Memory B cell (primary cell): ENCODE results near the gene RFC5.
"Not testable (repeated sequence)": the region's sequence is repeated elsewhere in the genome, so short reads cannot be mapped to it uniquely, and the experiment has no call there.

Source experiments
- ATAC-seq: fragments of 150-1000 bp; cut with Tn5 transposase; 2 replicates; pipeline ENCODE4 v1.10.0; 2021; ENCODE audit warnings: low read depth, mild to moderate bottlenecking, moderate library complexity
- DNase-seq, 2 donors: peaks; one replicate each; pipeline ENCODE4 v3.0.0; 2022; ENCODE audit warnings: low spot score in 2 of 2
- H3K27ac Mint-ChIP-seq: one replicate; pipeline ENCODE4 v1.8.0; 2022; ENCODE audit warnings: mild to moderate bottlenecking, moderate library complexity, mixed read lengths
- H3K27me3 Mint-ChIP-seq: one replicate; pipeline ENCODE4 v1.8.0; 2022; ENCODE audit warnings: mixed read lengths
- H3K36me3 Mint-ChIP-seq: one replicate; pipeline ENCODE4 v1.8.0; 2022; ENCODE audit warnings: mild to moderate bottlenecking, mixed read lengths
- H3K4me1 Mint-ChIP-seq: one replicate; pipeline ENCODE4 v1.8.0; 2022; ENCODE audit warnings: mixed read lengths
- H3K4me3 Mint-ChIP-seq: one replicate; pipeline ENCODE4 v1.8.0; 2022; ENCODE audit warnings: mild to moderate bottlenecking, moderate library complexity, mixed read lengths
- H3K9me3 Mint-ChIP-seq: one replicate; pipeline ENCODE4 v1.8.0; 2022; ENCODE audit warnings: mixed read lengths

Gene RFC5

GRCh38 chr12:117994551-117995438 lies 21.7 kb upstream of the RFC5 start:
- H3K27ac Mint-ChIP-seq, result no peak overlapping the region
- peaks cover 8% of the 10 kb centered on the region for H3K27me3 Mint-ChIP-seq
- H3K4me1 Mint-ChIP-seq, result no peaks in the 10 kb centered on the region
- peaks cover 11% of the 10 kb centered on the region for H3K9me3 Mint-ChIP-seq
- no peak overlapping the region for H3K4me3 Mint-ChIP-seq
- DNase-seq (no peak), ATAC-seq (no peak)
- peaks cover 3% of the 10 kb centered on the region for H3K36me3 Mint-ChIP-seq

GRCh38 chr12:117998719-117999118 lies 17.8 kb upstream of the RFC5 start:
- ATAC-seq, result no peak
- no peak overlapping the region for H3K27ac Mint-ChIP-seq
- no peak for DNase-seq
- peaks cover 4% of the 10 kb centered on the region for H3K27me3 Mint-ChIP-seq
- peaks cover 3% of the 10 kb centered on the region for H3K36me3 Mint-ChIP-seq
- peaks cover 9% of the 10 kb centered on the region for H3K9me3 Mint-ChIP-seq
- H3K4me3 Mint-ChIP-seq, result no peak overlapping the region
- H3K4me1 Mint-ChIP-seq, result no peaks in the 10 kb centered on the region

GRCh38 chr12:117999806-118000205 lies 16.7 kb upstream of the RFC5 start:
- not testable (repeated sequence) for H3K9me3 Mint-ChIP-seq, H3K27ac Mint-ChIP-seq, H3K4me3 Mint-ChIP-seq, H3K4me1 Mint-ChIP-seq, H3K27me3 Mint-ChIP-seq, ATAC-seq, H3K36me3 Mint-ChIP-seq, DNase-seq

GRCh38 chr12:118010903-118011302 lies 5.6 kb upstream of the RFC5 start:
- H3K27me3 Mint-ChIP-seq, result no peaks in the 10 kb centered on the region
- H3K36me3 Mint-ChIP-seq, result no peaks in the 10 kb centered on the region
- no peak overlapping the region for H3K27ac Mint-ChIP-seq
- H3K9me3 Mint-ChIP-seq, result no peaks in the 10 kb centered on the region
- no peak for ATAC-seq
- no peak overlapping the region for H3K4me3 Mint-ChIP-seq
- no peak for DNase-seq
- no peaks in the 10 kb centered on the region for H3K4me1 Mint-ChIP-seq

- Mint-ChIP-seq H3K4me3 (no peak overlapping the region), H3K36me3 (no peaks in the 10 kb centered on the region), H3K4me1 (peaks cover under 1% of the 10 kb centered on the region), H3K9me3 (no peaks in the 10 kb centered on the region), H3K27ac (no peak overlapping the region), H3K27me3 (no peaks in the 10 kb centered on the region)
- no peak for DNase-seq
- no peak for ATAC-seq
Observed at GRCh38 chr12:118011377-118011776, 5.1 kb upstream of the RFC5 start.

- Mint-ChIP-seq H3K27ac (no peak overlapping the region), H3K4me3 (no peak overlapping the region), H3K27me3 (no peaks in the 10 kb centered on the region), H3K36me3 (no peaks in the 10 kb centered on the region), H3K9me3 (no peaks in the 10 kb centered on the region), H3K4me1 (peaks cover 3% of the 10 kb centered on the region)
- no peak for DNase-seq
- ATAC-seq, result no peak
Observed at GRCh38 chr12:118011961-118012360, 4.5 kb upstream of the RFC5 start.

- Mint-ChIP-seq H3K36me3 (peaks cover 3% of the 10 kb centered on the region), H3K4me3 (no peak overlapping the region), H3K27ac (no peak overlapping the region), H3K27me3 (no peaks in the 10 kb centered on the region), H3K9me3 (no peaks in the 10 kb centered on the region), H3K4me1 (peaks cover 11% of the 10 kb centered on the region)
- DNase-seq (no peak), ATAC-seq (no peak)
Observed at GRCh38 chr12:118013283-118013682, 3.2 kb upstream of the RFC5 start.

GRCh38 chr12:118015306-118015705 lies 1.2 kb upstream of the RFC5 start:
- ATAC-seq, result no peak
- Mint-ChIP-seq H3K27me3 (no peaks in the 10 kb centered on the region), H3K4me1 (peaks cover 11% of the 10 kb centered on the region), H3K9me3 (no peaks in the 10 kb centered on the region), H3K36me3 (peaks cover 6% of the 10 kb centered on the region), H3K4me3 (peak overlapping the region; percentile 90), H3K27ac (no peak overlapping the region)
- DNase-seq, result no peak

- Mint-ChIP-seq H3K27me3 (no peaks in the 10 kb centered on the region), H3K9me3 (no peaks in the 10 kb centered on the region), H3K36me3 (peaks cover 10% of the 10 kb centered on the region), H3K4me3 (peak overlapping the region; percentile 90), H3K4me1 (peaks cover 11% of the 10 kb centered on the region), H3K27ac (no peak overlapping the region)
- ATAC-seq (no peak), DNase-seq (no peak)
Observed at GRCh38 chr12:118015944-118016343, 559 bp upstream of the RFC5 start.

- Mint-ChIP-seq H3K4me3 (peak overlapping the region; percentile 77), H3K27ac (no peak overlapping the region), H3K27me3 (no peaks in the 10 kb centered on the region), H3K4me1 (peaks cover 11% of the 10 kb centered on the region), H3K36me3 (peaks cover 18% of the 10 kb centered on the region), H3K9me3 (no peaks in the 10 kb centered on the region)
- no peak for ATAC-seq
- no peak for DNase-seq
Observed at GRCh38 chr12:118017926-118018325, 1.4 kb downstream of the RFC5 start.

GRCh38 chr12:118020036-118020435 lies 3.5 kb downstream of the RFC5 start:
- Mint-ChIP-seq H3K4me3 (no peak overlapping the region), H3K4me1 (peaks cover 11% of the 10 kb centered on the region), H3K27ac (no peak overlapping the region), H3K36me3 (peaks cover 27% of the 10 kb centered on the region), H3K27me3 (no peaks in the 10 kb centered on the region), H3K9me3 (no peaks in the 10 kb centered on the region)
- DNase-seq (no peak), ATAC-seq (no peak)

GRCh38 chr12:118022097-118022727 lies 5.7 kb downstream of the RFC5 start:
- H3K9me3 Mint-ChIP-seq, H3K4me1 Mint-ChIP-seq, ATAC-seq: not testable (repeated sequence)

GRCh38 chr12:118022728-118023109 lies 6.2 kb downstream of the RFC5 start:
- no peak for DNase-seq
- peaks cover 40% of the 10 kb centered on the region for H3K36me3 Mint-ChIP-seq
- ATAC-seq, result no peak
- peaks cover 4% of the 10 kb centered on the region for H3K4me1 Mint-ChIP-seq
- no peak overlapping the region for H3K4me3 Mint-ChIP-seq
- H3K27me3 Mint-ChIP-seq, result no peaks in the 10 kb centered on the region
- H3K27ac Mint-ChIP-seq, result no peak overlapping the region
- H3K9me3 Mint-ChIP-seq, result no peaks in the 10 kb centered on the region

More at GRCh38 chr12:118022097-118022727, 5.7 kb downstream of the RFC5 start:
- DNase-seq, H3K27me3 Mint-ChIP-seq, H3K27ac Mint-ChIP-seq, H3K4me3 Mint-ChIP-seq: not testable (repeated sequence)
- H3K36me3 Mint-ChIP-seq, result peaks cover 40% of the 10 kb centered on the region

- no peak for ATAC-seq
- Mint-ChIP-seq H3K27ac (no peak overlapping the region), H3K27me3 (no peaks in the 10 kb centered on the region), H3K9me3 (no peaks in the 10 kb centered on the region), H3K36me3 (peaks cover 38% of the 10 kb centered on the region), H3K4me1 (no peaks in the 10 kb centered on the region), H3K4me3 (no peak overlapping the region)
- no peak for DNase-seq
Observed at GRCh38 chr12:118023301-118023860, 6.9 kb downstream of the RFC5 start.
